Epidermal melanocyte (primary cell): Measurements from ENCODE around the gene SELENOI.
"Not testable (repeated sequence)": the region's sequence is repeated elsewhere in the genome, so short reads cannot be mapped to it uniquely, and the experiment has no call there.

Experiments used
- DNase-seq: peaks from one replicate; pipeline ENCODE4 v3.0.0; 2011; ENCODE audit warnings: low spot score; ENCODE audit not compliant: insufficient read length

The SELENOI gene

DNA sequence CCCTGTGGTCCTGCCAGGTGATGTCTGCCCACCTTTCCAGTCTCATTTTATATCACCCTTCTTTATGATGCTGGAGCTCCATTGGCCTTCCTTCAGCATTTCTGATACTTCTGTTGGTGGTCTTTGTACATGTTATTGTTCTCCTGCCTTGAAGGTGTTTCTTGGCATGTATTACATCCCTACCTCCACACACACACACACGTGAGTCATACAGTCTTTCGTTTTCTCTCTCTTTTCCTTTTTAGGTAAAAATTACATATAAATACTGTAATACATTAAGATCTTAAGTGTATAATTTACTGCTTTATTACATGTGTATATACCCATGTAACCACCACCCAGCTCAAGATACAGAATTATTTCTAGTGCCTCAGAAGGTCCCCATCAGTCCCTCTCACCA lies 10.8 kb downstream of the SELENOI start:
- DNase-seq: no peak

DNA sequence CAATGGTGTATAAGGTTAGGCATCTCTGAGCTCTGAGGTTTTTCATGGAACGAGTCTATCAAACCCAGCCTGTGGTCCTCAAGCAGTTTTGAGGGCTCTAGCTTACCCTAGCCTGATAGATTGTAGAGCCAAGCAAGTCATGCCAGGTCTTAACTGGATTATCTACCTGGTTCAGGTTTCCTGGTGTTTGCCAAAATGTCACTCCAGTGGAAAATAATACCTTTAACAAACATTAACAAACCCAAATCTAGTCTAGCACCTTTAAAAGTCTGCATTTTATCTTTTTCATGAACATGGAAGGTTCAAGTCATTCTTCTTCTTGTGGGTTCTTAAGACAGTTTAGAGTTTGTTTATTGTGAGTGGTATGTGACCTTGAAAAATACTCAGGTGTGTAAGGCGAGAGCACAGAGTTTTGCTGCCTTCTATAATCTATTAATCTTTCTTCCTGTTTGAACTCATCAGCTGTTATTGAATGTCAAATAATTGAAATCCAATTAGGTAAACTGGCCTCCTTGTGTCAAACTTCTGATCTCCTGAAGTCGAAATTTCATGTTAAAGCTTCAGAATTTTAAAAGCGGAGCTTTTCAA lies 14.0 kb downstream of the SELENOI start:
- DNase-seq: no peak

DNA sequence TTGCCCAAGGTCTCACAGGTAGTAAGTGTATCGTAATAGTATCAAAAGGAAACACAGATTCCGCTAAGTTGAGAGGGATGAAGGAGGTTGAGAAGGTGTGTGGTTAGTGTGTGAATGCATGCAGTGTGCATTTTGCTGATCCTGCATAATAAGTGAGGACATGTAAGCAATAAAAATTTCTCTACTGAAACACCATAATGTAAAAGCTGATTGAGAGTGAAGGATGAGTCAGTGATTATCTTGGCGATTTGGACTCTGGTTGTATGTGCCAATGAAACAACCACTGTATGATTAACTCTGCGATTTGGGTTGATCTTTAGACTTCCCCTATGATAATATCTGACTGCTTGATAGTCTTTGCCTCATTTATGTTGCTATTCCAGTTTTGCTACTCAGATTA lies 17.4 kb downstream of the SELENOI start:
- no peak for DNase-seq

DNA sequence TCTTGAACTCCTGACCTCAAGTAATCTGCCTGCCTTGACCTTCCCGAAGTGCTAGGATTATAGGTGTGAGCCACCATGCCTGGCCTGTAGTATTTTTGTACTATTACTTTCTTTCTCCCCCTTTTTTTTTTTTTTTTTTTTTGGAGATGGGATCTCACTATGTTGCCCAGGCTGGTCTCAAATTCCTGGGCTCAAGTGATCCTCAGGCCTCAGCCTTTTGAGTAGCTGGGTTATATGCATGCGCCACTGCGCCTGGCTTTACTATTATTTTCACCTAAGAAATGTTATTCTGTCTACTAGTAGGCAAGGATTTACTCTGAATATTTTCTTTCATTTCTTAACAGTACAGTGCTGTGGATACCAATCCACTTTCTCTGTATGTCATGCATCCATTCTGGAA lies 18.0 kb downstream of the SELENOI start:
- no peak for DNase-seq

DNA sequence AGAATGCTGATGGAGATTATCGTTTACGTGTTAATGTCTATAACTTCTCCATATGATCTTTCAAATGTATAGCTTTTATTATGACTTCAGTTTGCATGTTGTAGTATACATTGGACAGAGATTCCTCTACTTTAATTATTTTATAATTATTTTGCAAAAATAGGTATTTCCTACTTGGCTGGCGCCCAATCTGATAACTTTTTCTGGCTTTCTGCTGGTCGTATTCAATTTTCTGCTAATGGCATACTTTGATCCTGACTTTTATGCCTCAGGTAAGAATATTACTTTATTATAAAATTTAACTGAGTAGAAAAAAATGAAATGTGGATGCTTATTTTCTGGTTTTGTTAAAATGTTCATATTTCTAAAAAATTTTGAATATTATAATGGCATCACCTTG lies 18.7 kb downstream of the SELENOI start:
- no peak for DNase-seq

DNA sequence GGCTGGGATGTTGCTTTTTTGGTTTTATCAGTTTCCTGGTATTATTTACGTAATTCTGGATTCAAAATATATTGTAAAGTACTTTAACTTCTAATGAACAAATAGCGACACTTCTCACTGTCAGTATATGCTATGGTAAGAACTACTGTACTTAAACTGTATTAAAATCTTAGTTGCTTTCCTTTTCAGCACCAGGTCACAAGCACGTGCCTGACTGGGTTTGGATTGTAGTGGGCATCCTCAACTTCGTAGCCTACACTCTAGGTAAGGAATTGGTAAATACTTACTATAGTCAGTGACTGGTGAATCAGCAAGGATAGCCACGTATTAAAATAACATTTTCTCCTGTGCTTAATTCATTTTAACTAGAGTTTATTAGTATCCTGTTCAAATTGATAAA lies 21.0 kb downstream of the SELENOI start:
- no peak for DNase-seq

DNA sequence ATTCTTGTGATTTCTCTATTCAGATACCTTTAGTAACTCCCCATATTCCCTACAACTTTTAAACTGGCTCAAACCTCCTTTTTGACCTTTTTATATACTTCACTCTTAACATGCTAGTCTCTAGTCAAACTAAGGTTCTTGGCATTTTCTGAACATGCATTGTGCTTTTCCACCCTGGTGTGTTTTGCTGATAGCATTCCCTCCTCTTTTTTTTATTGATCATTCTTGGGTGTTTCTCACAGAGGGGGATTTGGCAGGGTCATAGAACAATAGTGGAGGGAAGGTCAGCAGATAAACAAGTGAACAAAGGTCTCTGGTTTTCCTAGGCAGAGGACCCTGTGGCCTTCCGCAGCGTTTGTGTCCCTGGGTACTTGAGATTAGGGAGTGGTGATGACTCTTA lies 23.7 kb downstream of the SELENOI start:
- DNase-seq: not testable (repeated sequence)

DNA sequence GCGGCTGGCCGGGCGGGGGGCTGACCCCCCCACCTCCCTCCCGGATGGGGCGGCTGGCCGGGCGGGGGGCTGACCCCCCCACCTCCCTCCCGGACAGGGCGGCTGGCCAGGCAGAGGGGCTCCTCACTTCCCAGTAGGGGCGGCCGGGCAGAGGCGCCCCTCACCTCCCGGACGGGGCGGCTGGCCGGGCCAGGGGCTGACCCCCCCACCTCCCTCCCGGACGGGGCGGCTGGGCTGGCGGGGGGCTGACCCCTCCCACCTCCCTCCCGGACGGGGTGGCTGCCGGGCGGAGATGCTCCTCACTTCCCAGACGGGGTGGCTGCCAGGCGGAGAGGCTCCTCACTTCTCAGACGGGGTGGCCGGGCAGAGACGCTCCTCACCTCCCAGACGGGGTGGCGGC lies 25.0 kb downstream of the SELENOI start:
- not testable (repeated sequence) for DNase-seq

DNA sequence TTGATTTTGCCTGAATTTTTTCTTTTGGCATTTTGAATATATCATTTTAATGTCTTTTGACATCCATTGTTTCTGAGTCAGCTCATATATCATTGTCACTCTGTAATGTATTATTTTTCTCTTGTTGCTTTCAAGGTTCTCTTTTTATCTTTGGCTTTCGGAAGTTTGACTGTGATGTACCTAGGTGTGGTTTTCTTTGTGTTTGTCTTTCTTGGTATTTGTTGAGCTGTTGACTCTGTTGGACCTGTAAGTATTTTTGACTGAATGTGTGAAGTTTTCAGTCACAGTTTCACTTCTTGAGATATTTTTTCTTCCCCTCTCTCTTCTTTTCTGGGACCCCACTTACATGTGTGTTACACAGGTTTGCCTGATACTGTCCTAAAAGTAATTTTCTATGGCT lies 30.9 kb downstream of the SELENOI start:
- no peak for DNase-seq

DNA sequence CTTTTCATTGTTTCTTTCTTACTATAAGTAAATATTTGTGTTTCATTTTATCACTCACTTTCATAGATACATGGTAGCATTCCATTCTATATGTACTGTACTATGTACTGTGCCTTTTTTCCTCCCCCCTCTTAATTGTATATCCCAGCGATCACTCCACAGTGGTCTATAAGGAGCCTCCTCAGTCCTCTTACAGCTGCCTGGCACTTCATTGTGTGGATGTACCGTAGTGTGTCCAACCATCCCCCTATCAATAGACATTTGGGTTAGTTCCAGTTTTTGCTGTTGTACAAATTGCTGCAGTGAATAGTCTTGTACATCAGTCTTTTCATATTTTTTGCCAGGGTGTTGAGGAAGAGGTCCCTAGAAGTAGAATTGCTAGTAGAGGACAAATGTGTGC lies 34.3 kb downstream of the SELENOI start:
- DNase-seq: no peak

DNA sequence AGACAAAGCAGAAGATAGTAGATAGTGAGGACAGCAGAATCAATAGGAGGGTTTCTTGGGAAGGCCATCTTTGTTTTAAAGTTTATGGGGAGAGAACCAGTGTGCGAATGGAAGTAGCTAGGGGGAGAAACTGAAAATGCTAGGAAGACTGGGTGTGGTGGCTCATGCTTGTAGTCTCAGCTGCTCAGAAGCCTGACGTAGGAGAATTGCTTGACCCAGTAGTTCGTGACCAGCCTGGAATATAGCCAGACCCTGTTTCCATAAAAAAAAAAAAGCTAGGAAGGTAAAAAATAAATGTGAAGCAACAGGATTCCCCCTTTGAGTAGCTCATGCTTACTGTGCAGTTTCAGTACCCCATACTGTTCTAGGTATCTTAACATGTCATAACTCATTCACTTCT lies 36.6 kb downstream of the SELENOI start:
- DNase-seq: no peak

DNA sequence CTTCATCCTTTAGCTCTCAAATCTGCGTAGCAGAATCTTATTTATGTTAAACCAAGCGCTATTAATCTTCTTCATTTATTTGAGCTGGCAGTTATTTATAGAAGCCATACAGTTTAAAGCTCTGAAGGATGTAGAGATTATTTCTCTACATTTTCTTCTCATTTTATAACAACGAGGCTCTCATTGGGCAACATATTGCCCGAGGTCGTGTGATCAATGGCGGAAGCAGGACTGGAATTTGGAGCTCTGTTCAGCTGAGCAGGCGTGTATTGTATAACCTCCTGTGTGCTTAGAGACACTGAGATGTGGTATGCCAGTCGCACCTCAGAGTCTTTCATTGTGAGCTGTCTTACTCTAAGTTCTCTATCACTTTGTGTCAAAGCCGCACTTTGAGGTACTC lies 38.2 kb downstream of the SELENOI start:
- no peak for DNase-seq

DNA sequence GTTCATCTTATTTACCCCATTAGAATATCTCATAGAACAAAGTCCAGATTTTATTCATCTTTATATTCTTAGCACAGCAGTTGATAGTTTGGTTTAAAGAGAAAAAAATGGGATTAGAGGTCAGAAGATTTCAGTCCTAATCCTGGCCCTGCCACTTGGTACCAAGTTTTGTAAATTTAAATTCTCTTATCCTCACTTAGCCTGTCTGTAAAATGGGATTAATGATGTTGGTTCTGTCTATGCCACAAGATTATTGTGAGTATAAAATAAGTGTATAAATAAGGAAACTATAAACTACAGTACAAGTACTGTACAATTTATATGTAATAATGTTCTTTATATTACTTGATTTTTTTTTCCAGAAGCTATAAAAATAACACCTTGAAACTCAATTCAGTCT lies 38.7 kb downstream of the SELENOI start:
- DNase-seq: no peak

DNA sequence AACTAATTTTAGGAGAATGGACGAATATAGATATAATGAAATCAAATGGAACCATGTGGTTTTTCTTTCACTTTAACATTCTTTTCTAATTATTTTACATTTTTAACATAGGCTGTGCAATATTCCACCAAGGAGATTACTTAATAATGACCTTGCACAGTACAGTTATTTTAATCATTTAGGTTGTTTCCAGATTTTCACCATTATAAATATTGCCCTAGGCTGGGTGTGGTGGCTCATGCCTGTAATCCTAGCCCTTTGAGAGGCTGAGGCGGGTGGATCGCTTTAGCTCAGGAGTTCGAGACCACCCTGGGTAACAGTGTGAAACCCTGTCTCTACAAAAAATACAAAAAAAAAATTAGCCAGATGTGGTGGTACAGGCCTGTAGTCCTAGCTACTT lies 41.2 kb downstream of the SELENOI start:
- DNase-seq: no peak

DNA sequence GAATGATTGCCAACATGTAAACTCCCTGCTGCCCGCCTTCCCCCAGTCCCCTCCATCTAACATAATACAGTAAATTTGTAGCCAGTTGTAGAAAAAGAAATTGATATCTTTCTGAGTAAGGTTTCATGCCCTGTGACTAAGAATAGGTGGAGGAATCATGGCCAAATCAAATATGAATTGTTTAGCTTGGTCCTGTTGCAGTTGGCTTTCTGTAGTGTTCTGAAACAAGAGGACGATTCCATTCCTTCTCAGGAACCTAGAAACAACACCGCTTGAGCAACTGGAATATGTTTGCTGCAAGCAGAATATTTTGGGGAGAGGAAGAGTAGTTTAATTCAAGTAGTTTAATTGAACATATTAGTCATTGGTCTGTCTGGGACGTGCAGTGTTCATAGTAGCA lies 48.8 kb downstream of the SELENOI start:
- DNase-seq: no peak

DNA sequence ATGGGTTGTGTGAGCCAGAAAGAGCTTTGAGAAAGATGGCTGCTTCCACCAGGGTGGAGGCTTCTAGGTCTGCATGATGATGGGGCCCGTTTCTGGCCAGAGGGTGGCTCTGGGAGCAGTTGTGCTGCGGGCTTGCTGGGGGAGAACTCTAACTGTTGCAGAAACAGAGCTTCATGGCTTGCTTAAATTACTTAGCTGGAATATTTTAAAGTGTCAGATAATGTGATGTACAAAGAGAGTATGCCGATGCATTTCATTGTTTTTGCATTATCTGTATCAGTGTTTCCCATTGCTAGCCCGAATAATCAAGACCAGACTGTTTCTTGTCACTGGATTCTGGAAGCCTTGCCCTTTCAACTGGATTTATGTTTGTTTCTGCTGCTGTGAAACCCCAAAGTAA lies 49.5 kb downstream of the SELENOI start:
- DNase-seq: no peak

DNA sequence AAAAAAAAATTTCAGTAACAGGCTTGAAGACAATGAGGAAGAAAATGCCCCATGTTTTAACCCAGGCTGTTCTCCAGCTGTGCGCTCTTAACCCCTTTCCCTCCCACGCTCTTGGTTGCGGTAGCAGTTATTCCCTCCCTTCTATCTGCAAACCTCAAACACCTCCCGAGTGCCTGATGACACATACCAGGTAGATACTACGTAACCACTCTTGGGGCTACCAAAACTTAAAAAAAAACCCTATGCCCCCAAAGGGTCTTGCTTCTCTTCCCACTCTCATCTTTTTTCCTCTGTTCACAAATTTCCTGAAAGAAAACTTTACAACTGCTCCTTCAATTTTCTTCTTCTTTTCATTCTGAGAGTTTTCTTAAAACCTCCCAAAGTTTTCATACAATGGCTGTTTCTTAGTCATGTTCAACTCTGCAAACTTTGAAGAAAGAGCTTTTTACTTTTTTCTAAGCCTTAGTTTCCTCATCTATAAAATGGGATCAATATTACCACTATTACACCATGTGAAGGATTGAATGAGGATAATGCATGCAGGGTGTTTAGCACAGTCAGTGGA lies 50.9 kb downstream of the SELENOI start:
- DNase-seq: no peak

DNA sequence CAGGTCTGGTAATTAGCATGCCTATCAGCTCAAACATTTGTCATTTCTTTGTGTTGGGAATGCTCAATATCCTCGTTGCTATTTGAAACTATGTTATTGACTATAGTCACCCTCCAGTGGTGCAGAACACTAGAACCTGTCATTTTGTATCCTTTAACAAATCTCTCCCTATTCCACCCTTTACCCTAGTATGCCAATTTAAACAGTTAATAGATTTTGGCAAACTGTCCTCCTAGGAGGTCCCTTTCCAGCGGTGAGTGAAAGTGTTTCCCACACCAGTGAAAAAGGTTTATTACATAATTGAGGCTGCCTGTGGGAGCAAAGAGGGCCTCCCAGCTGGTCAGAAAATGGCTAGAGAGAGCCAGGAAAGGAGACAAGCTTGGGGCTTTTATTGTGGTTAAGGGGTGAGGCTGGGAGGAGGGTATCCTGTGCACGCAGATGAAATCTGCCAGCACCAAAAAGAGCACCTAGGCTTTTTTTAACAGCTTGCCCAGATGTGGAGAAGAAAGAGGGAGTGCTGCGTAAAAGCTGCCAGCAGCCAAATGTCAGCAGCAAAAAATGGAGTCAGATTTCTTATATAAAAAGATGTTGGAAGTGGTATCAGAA lies 53.9 kb downstream of the SELENOI start:
- DNase-seq: no peak

DNA sequence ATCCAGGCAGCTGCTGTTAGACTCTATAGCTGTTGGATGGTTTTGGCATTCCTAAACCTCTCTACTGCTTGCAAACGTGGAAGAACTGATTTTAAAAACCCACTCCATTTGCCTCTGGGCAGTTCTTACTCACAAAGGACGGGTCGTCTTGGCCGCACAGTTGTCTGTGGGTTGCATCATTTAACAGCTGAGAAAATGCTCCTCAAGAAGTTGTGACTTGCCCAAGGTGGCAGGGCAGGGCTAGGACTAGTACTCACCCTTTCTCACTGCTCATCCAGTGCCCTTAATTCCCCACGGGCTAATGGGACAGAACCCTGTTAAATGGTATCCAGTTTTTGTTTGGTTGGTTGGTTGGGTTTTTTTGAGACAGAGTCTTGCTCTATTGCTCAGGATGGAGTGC lies 54.8 kb downstream of the SELENOI start:
- DNase-seq: no peak

DNA sequence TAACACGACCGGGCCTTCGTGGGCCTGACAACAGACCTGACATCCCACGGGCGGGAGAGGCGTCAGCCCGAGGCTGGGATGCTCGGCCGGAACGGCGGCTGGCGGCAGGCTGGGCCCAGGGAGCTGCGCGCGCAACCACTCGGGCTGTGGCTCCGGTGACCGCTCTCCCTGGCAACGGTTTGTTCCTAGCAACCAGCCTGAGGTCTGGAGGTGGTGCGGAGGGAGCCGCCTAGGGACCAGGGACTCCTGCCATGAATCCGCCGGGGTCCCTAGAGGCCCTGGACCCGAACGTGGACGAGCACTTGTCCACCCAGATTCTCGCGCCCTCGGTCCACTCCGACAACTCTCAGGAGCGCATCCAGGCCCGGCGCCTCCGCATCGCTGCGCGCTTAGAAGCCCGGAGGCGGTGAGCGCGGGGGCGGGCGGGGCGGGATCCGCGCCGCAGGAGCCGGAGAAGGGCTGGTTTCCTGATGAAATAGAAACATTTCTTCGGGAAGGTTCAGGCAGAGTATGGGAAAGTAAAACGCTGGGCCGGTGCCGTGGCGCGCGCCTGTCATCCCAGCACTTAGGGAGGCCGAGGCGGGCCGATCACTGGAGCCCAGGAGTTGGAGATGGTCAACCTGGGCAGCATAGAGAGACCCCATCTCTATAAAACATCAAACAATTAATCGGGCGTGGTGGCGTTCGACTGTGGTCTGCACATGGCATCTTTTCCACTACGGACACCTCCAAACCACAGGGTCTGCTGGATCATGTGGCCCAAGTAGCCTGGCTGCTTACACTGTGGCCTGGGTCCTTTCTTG lies 56.0 kb downstream of the SELENOI start, which contains the start of gene DRC1:
Gene DRC1 (plus strand): TSS at position 182 of the 803 bp plus-strand sequence. CDS start 70 bp downstream, at position 252.
- peak; percentile 61 for DNase-seq

DNA sequence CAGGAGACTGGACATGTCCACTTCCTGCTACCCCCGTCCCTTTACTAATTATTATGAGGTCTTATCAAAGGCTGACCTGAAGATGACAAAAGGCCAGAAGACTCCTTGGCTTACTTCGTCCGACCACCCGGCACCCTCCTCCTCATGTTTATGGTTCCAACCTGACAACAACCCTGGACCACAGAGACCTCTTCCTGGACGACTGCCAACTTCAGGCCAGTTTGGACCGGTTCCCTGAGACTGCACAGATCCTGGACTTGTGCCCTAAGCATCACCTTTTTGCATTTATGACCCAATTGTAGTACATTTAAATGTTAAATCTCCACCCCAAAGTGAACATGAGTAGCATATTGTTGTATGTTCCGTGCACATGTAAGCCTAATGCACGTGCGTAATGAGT lies 61.6 kb downstream of the SELENOI start:
- DNase-seq: no peak

DNA sequence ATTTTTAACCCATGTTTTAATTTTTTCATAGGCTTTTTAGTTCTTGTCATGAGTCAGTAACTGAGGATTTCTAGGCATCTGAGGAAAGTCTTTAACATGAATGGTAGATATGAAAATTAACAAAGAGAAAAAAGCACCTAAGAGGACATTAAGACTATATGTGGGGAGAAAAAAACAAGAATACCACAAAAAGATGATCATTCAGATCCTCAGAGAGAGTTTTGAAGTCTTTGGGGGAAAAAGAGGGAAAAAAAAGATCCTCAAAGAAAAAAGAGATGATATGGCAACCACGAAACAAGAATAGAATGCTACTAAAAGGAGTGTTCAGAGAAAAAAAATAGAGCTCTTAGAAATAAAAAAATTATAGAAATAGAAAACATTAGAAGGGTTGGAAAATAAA lies 63.8 kb downstream of the SELENOI start:
- DNase-seq: no peak
